Loucy (cell line): Measurements from ENCODE around the gene PRR29.

ENCODE experiments used
- EZH2phosphoT487 ChIP-seq: fragments of 200-600 bp; IDR thresholded peaks from 2 replicates; pipeline ENCODE4 v1.6.1; 2018; ENCODE audit warnings: antibody characterized with exemption, mild to moderate bottlenecking, moderate library complexity, borderline replicate concordance
- TF ChIP-seq, protein P1 (sequence below): fragments of 200-600 bp; sonication (generic); conservative IDR thresholded peaks from 2 replicates; pipeline ENCODE4 v1.5.1; 2014; ENCODE audit warnings: mild to moderate bottlenecking, antibody characterized with exemption, low read length

GRCh38 chr17:64024215-64024654 lies 26.1 kb downstream of the PRR29 start:
- TF ChIP-seq, protein P1, sequence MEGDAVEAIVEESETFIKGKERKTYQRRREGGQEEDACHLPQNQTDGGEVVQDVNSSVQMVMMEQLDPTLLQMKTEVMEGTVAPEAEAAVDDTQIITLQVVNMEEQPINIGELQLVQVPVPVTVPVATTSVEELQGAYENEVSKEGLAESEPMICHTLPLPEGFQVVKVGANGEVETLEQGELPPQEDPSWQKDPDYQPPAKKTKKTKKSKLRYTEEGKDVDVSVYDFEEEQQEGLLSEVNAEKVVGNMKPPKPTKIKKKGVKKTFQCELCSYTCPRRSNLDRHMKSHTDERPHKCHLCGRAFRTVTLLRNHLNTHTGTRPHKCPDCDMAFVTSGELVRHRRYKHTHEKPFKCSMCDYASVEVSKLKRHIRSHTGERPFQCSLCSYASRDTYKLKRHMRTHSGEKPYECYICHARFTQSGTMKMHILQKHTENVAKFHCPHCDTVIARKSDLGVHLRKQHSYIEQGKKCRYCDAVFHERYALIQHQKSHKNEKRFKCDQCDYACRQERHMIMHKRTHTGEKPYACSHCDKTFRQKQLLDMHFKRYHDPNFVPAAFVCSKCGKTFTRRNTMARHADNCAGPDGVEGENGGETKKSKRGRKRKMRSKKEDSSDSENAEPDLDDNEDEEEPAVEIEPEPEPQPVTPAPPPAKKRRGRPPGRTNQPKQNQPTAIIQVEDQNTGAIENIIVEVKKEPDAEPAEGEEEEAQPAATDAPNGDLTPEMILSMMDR = no peak
- no peak for TF ChIP-seq EZH2phosphoT487
